Ramos (cell line): ENCODE data around the gene TSPAN33.

ENCODE experiments used
- in situ Hi-C: fragments of 300-500 bp; cut with MboI; formaldehyde crosslinking; loops from one replicate; pipeline ENCODE4 v1.14.3; 2022; ENCODE audit warnings: low sequenced_read_pairs; ENCODE audit not compliant: unreplicated experiment

The TSPAN33 gene

GRCh38 chr7:129205126-129205818, 60.8 kb downstream of the TSPAN33 start:
- in situ Hi-C loops = loop anchor here (10.0 kb wide), 1 partner anchor 300 kb away; no protein-coding TSS in a partner anchor

- in situ Hi-C loops = loop anchor here (10.0 kb wide), 1 partner anchor 301 kb away; no protein-coding TSS in a partner anchor
Measured at GRCh38 chr7:129205987-129206785, 61.7 kb downstream of the TSPAN33 start.

GRCh38 chr7:129208667-129209066, 64.2 kb downstream of the TSPAN33 start:
- in situ Hi-C loops = loop anchor here (10.0 kb wide), 1 partner anchor 304 kb away; no protein-coding TSS in a partner anchor

GRCh38 chr7:129209067-129209926, 64.8 kb downstream of the TSPAN33 start:
- in situ Hi-C loops = loop anchor here (10.0 kb wide), 1 partner anchor 304 kb away; no protein-coding TSS in a partner anchor

DNA sequence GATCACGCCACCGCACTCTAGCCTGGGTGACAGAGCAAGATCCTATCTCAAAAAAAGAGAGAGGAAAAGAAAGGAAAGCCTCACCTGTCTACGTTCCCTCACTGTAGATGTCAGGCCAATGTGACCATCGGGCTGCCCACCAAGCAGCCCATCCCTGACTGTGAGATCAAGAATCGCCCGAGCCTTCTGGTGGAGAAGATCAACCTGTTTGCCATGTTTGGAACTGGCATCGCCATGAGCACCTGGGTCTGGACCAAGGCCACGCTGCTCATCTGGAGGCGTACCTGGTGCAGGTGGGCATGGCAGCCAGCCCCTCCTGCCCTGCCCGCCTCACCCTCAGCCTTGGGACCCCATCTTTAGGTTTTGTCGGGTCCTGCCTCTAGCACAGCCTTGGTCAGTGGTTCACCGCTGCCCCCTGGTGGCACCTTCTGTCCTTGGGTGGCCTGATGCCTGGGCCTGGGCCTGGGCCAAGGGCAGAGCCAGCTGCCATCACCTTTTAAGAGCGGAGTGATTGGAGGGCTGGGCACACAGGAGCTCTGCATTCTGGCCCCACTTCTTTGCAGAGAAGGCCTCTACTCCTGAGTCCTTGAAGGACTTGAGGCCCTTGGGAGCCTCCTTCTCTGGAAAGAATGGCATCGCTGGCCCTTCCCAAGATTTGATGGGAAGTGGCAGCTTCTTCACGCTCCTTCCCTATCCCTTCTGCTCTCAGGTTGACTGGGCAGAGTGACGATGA, 65.9 kb downstream of the TSPAN33 start:
- in situ Hi-C loops = loop anchor here (5.0 kb wide), 1 partner anchor 53 kb away; no protein-coding TSS in a partner anchor

- in situ Hi-C loops = loop anchor here (5.0 kb wide), 1 partner anchor 54 kb away; no protein-coding TSS in a partner anchor
Measured at GRCh38 chr7:129210989-129211312, 66.4 kb downstream of the TSPAN33 start.

DNA sequence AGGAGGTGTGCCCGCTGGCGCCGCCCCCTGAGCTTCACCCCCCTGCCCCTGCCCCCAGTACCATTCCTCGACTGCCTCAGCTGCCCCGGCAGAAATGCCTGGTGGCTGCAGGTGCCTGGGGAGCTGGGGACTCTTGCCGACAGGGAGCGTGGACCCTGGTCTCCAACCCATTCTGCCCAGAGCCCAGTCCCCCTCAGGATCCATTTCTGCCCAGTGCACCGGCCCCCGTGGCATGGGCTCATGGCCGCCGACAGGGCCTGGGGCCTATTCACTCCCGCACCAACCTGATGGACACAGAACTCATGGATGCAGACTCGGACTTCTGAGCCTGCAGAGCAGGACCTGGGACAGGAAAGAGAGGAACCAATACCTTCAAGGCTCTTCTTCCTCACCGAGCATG, 67.6 kb downstream of the TSPAN33 start:
- in situ Hi-C loops = loop anchor here (5.0 kb wide), 1 partner anchor 55 kb away; no protein-coding TSS in a partner anchor

DNA sequence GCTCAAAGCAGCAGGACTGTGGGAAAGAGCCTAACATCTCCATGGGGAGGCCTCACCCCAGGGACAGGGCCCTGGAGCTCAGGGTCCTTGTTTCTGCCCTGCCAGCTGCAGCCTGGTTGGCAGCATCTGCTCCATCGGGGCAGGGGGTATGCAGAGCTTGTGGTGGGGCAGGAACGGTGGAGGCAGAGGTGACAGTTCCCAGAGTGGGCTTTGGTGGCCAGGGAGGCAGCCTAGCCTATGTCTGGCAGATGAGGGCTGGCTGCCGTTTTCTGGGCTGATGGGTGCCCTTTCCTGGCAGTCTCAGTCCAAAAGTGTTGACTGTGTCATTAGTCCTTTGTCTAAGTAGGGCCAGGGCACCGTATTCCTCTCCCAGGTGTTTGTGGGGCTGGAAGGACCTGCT, 68.1 kb downstream of the TSPAN33 start:
- in situ Hi-C loops = loop anchor here (5.0 kb wide), 1 partner anchor 55 kb away; no protein-coding TSS in a partner anchor

DNA sequence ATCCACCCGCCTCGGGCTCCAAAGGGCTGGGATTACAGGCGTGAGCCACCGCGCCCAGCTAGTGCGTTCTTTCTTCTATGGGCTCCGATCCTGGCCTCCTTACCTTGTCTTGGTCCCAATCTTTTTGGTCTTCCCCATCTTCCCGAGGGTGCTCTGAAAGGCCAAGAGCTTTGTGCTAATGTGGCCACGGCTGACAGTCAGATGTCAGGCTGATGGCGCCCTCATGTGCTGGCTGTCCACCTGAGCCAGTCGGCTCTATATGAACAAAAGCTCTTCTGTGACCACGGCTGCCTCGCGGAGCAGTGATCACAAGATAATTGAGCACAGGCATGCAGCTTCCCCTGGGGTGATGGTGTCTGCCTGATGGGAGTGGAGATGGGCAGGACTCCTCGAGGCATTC, 69.3 kb downstream of the TSPAN33 start:
- in situ Hi-C loops = loop anchor here (5.0 kb wide), 1 partner anchor 57 kb away; no protein-coding TSS in a partner anchor

GRCh38 chr7:129215691-129216090, 71.2 kb downstream of the TSPAN33 start:
- in situ Hi-C loops = loop anchor here (5.0 kb wide), 1 partner anchor 82 kb away; no protein-coding TSS in a partner anchor

GRCh38 chr7:129216101-129216715, 71.7 kb downstream of the TSPAN33 start:
- in situ Hi-C loops = loop anchor here (5.0 kb wide), 1 partner anchor 81 kb away; no protein-coding TSS in a partner anchor

- in situ Hi-C loops = loop anchor here (5.0 kb wide), 1 partner anchor 80 kb away; no protein-coding TSS in a partner anchor
Measured at GRCh38 chr7:129216821-129217416, 72.4 kb downstream of the TSPAN33 start.

- in situ Hi-C loops = loop anchor here (5.0 kb wide), 1 partner anchor 79 kb away; no protein-coding TSS in a partner anchor
Measured at GRCh38 chr7:129218514-129219062, 74.1 kb downstream of the TSPAN33 start.

DNA sequence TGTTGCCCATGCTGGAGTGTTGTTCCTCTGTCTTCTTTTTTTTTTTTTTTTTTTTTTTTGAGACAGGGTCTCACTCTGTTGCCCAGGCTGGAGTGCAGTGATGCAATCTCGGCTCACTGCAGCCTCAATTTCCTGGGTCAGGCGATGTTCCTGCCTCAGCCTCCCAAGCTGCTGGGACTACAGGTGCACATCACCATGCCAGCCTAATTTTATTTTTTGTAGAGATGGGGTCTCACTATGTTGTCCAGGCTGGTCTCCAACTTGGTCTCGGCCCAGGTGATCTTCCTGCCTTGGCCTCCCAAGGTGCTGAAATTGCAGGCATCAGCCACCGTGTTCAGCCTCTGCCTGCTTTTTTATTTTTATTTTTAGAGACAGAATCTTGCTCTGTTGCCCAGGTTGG, 74.7 kb downstream of the TSPAN33 start:
- in situ Hi-C loops = loop anchor here (5.0 kb wide), 1 partner anchor 78 kb away; no protein-coding TSS in a partner anchor
